HEK293 (cell line): Measurements from ENCODE around the gene KANK4.

Experiments used
- CTCF ChIP-seq: fragments of 450-650 bp; formaldehyde crosslinking; IDR thresholded peaks from 2 replicates; pipeline ENCODE4 v1.5.1; 2016; ENCODE audit warnings: missing biosample characterization, missing genetic modification characterization
- KLF16 ChIP-seq: fragments of 450-650 bp; formaldehyde crosslinking; IDR thresholded peaks from 2 replicates; pipeline ENCODE4 v1.5.1; 2017; ENCODE audit warnings: missing biosample characterization, missing genetic modification characterization
- PBX3 ChIP-seq: sonication (generic); formaldehyde crosslinking; IDR thresholded peaks from 2 replicates; pipeline ENCODE4 v1.8.1; 2022; ENCODE audit warnings: mild to moderate bottlenecking, moderate library complexity, missing genetic modification reagents
- REST ChIP-seq: fragments of 450-650 bp; formaldehyde crosslinking; IDR thresholded peaks from 2 replicates; pipeline ENCODE4 v1.5.1; 2016; ENCODE audit warnings: missing biosample characterization, missing genetic modification characterization
- SETDB1 ChIP-seq: IDR thresholded peaks from one replicate; pipeline ENCODE4 v1.6.1; 2017; ENCODE audit warnings: mild to moderate bottlenecking, low read length, moderate library complexity, mixed read lengths; ENCODE audit not compliant: insufficient read length
- ZBTB10 ChIP-seq: fragments of 450-650 bp; formaldehyde crosslinking; IDR thresholded peaks from 2 replicates; pipeline ENCODE4 v1.5.1; 2016; ENCODE audit warnings: missing biosample characterization, missing genetic modification characterization
- ZNF501 ChIP-seq: fragments of 450-650 bp; formaldehyde crosslinking; IDR thresholded peaks from 2 replicates; pipeline ENCODE4 v1.5.1; 2016; ENCODE audit warnings: missing biosample characterization, missing genetic modification characterization
- ZNF776 ChIP-seq: fragments of 450-650 bp; formaldehyde crosslinking; IDR thresholded peaks from 2 replicates; pipeline ENCODE4 v1.5.0; 2017; ENCODE audit warnings: missing biosample characterization, missing genetic modification characterization, borderline replicate concordance

- TF ChIP-seq ZNF776 (no peak), CTCF (tag by site-specific recombination) (no peak), PBX3 (CRISPR knock-in tag) (no peak), REST (tag by site-specific recombination) (no peak), SETDB1 (no peak), KLF16 (tag by site-specific recombination) (no peak), ZNF501 (tag by site-specific recombination) (no peak), ZBTB10 (no peak)
Observed at GRCh38 chr1:62301726-62302390, 17.4 kb downstream of the KANK4 start.
